ENCODE measurements around the gene CFAP46.
"Not testable (repeated sequence)": the region's sequence is repeated elsewhere in the genome, so short reads cannot be mapped to it uniquely, and the experiment has no call there.

The CFAP46 gene

GRCh38 chr10:132926070-132926469, 16.3 kb downstream of the CFAP46 start:
- H3K9ac ChIP-seq (ENCODE audit: low read depth, low read length): no peak overlapping the region
- H3K36me3 ChIP-seq (ENCODE audit: insufficient read depth, low read length): no peaks in the 10 kb centered on the region
- no peaks in the 10 kb centered on the region for H3K9me3 ChIP-seq (ENCODE audit: control insufficient read depth, insufficient read depth, low read length)
- H3K4me1 ChIP-seq (ENCODE audit: insufficient read depth, low read length): no peaks in the 10 kb centered on the region

GRCh38 chr10:132925614-132926013, 16.8 kb downstream of the CFAP46 start:
- no peaks in the 10 kb centered on the region for H3K36me3 ChIP-seq (ENCODE audit: insufficient read depth, low read length)
- no peaks in the 10 kb centered on the region for H3K4me1 ChIP-seq (ENCODE audit: insufficient read depth, low read length)
- H3K9ac ChIP-seq (ENCODE audit: low read depth, low read length): no peak overlapping the region
- no peaks in the 10 kb centered on the region for H3K9me3 ChIP-seq (ENCODE audit: control insufficient read depth, insufficient read depth, low read length)

- no peaks in the 10 kb centered on the region for H3K36me3 ChIP-seq (ENCODE audit: insufficient read depth, low read length)
These were observed 17.3 kb downstream of the CFAP46 start for GRCh38 chr10:132925071-132925561.

GRCh38 chr10:132924046-132924952, 18.1 kb downstream of the CFAP46 start:
- Histone ChIP-seq H3K9ac (ENCODE audit: low read depth, low read length) (no peak overlapping the region), H3K9me3 (ENCODE audit: control insufficient read depth, insufficient read depth, low read length) (no peaks in the 10 kb centered on the region), H3K4me1 (ENCODE audit: insufficient read depth, low read length) (no peaks in the 10 kb centered on the region), H3K36me3 (ENCODE audit: insufficient read depth, low read length) (no peaks in the 10 kb centered on the region)

More at GRCh38 chr10:132925071-132925561, 17.3 kb downstream of the CFAP46 start:
- Histone ChIP-seq H3K9ac (ENCODE audit: low read depth, low read length) (no peak overlapping the region), H3K4me1 (ENCODE audit: insufficient read depth, low read length) (no peaks in the 10 kb centered on the region), H3K9me3 (ENCODE audit: control insufficient read depth, insufficient read depth, low read length) (no peaks in the 10 kb centered on the region)

GRCh38 chr10:132923384-132923783, 19.0 kb downstream of the CFAP46 start:
- not testable (repeated sequence) for H3K36me3 ChIP-seq (ENCODE audit: insufficient read depth, low read length); H3K9ac ChIP-seq (ENCODE audit: low read depth, low read length); H3K9me3 ChIP-seq (ENCODE audit: control insufficient read depth, insufficient read depth, low read length); H3K4me1 ChIP-seq (ENCODE audit: insufficient read depth, low read length)

GRCh38 chr10:132922872-132923271, 19.5 kb downstream of the CFAP46 start:
- Histone ChIP-seq H3K9ac (ENCODE audit: low read depth, low read length) (no peak overlapping the region), H3K36me3 (ENCODE audit: insufficient read depth, low read length) (no peaks in the 10 kb centered on the region), H3K4me1 (ENCODE audit: insufficient read depth, low read length) (no peaks in the 10 kb centered on the region), H3K9me3 (ENCODE audit: control insufficient read depth, insufficient read depth, low read length) (no peaks in the 10 kb centered on the region)

GRCh38 chr10:132921818-132922807, 20.3 kb downstream of the CFAP46 start:
- H3K9ac ChIP-seq (ENCODE audit: low read depth, low read length): no peak overlapping the region
- no peaks in the 10 kb centered on the region for H3K4me1 ChIP-seq (ENCODE audit: insufficient read depth, low read length)
- no peaks in the 10 kb centered on the region for H3K9me3 ChIP-seq (ENCODE audit: control insufficient read depth, insufficient read depth, low read length)
- H3K36me3 ChIP-seq (ENCODE audit: insufficient read depth, low read length): no peaks in the 10 kb centered on the region

GRCh38 chr10:132921086-132921485, 21.3 kb downstream of the CFAP46 start:
- no peak overlapping the region for H3K9ac ChIP-seq (ENCODE audit: low read depth, low read length)
- no peaks in the 10 kb centered on the region for H3K36me3 ChIP-seq (ENCODE audit: insufficient read depth, low read length)
- no peaks in the 10 kb centered on the region for H3K9me3 ChIP-seq (ENCODE audit: control insufficient read depth, insufficient read depth, low read length)
- no peaks in the 10 kb centered on the region for H3K4me1 ChIP-seq (ENCODE audit: insufficient read depth, low read length)

- Histone ChIP-seq H3K9me3 (ENCODE audit: control insufficient read depth, insufficient read depth, low read length) (no peaks in the 10 kb centered on the region), H3K4me1 (ENCODE audit: insufficient read depth, low read length) (no peaks in the 10 kb centered on the region), H3K36me3 (ENCODE audit: insufficient read depth, low read length) (no peaks in the 10 kb centered on the region), H3K9ac (ENCODE audit: low read depth, low read length) (no peak overlapping the region)
These were observed 22.1 kb downstream of the CFAP46 start for GRCh38 chr10:132920101-132920925.

- H3K9me3 ChIP-seq (ENCODE audit: control insufficient read depth, insufficient read depth, low read length): no peaks in the 10 kb centered on the region
- H3K4me1 ChIP-seq (ENCODE audit: insufficient read depth, low read length): no peaks in the 10 kb centered on the region
- no peaks in the 10 kb centered on the region for H3K36me3 ChIP-seq (ENCODE audit: insufficient read depth, low read length)
- H3K9ac ChIP-seq (ENCODE audit: low read depth, low read length): no peak overlapping the region
These were observed 22.8 kb downstream of the CFAP46 start for GRCh38 chr10:132919374-132920100.

GRCh38 chr10:132918617-132919373, 23.6 kb downstream of the CFAP46 start:
- Histone ChIP-seq H3K4me1 (ENCODE audit: insufficient read depth, low read length) (no peaks in the 10 kb centered on the region), H3K9me3 (ENCODE audit: control insufficient read depth, insufficient read depth, low read length) (no peaks in the 10 kb centered on the region), H3K9ac (ENCODE audit: low read depth, low read length) (no peak overlapping the region), H3K36me3 (ENCODE audit: insufficient read depth, low read length) (no peaks in the 10 kb centered on the region)

- peaks cover 4% of the 10 kb centered on the region; the same call in 1 of the 2 replicates for H3K4me1 ChIP-seq (ENCODE audit: insufficient read depth, low read length)
- H3K9me3 ChIP-seq (ENCODE audit: control insufficient read depth, insufficient read depth, low read length): no peaks in the 10 kb centered on the region
- no peak overlapping the region for H3K9ac ChIP-seq (ENCODE audit: low read depth, low read length)
- H3K36me3 ChIP-seq (ENCODE audit: insufficient read depth, low read length): no peaks in the 10 kb centered on the region
These were observed 24.1 kb downstream of the CFAP46 start for GRCh38 chr10:132918264-132918616.
